Measurements from ENCODE around the gene SZRD1. TPM values are rescaled to one million over a fixed set of nuclear protein-coding genes. Genes with fewer than 3 reads are reported as not detected.

The SZRD1 gene
- total and polyA plus RNA-seq, 2 of the 8 experiments (the other 6 are each of a cell fraction or from before 2014, with no cell fraction given), result 97.8 to 108 TPM

DNA sequence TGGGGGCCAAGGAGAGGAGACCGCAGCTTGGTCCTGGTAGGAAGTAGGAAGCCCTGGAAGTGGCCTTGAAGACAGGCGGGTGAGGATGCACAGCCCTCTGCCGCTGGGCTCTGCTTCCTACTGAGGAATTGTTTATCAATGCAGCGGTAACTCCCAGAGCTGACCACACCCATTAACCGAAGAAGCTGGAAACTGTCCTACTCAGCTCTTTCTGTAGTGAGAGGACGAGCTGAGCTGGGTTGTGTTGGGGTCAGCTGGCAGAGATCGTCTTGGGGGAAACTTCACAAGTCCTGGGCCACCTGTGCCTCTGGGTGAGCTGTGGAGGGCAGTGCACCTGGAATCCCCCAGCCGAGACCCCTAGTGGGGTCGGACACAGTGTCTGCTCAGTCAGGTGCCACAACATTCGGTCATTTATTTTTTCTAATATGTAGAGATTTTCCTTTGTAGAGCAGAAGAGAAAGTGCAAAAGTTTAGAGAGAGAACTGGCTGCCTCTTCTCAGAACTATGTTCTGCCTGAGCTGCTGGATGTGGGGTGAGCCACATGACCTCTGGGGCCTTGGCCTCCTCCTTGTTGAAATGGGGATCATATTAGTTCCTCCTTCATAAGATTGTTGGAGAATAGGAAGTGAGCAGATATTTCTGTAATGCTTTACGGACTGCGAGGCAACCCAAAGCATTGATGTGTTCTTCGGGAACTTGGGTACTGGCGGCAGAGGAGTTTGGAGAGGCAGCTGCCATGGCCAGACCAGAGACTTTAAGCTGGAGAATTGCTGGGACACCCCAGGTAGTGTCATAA lies 77.1 kb downstream of the SZRD1 start:
- H3K9me3 ChIP-seq (ENCODE audit: insufficient read depth in 2 of 2, low read depth in 1 of 2, low read length in 1 of 2), result no peaks in the 10 kb centered on the region
- H3K56ac ChIP-seq (replicated peaks; ENCODE audit: insufficient read length, low read depth, low read length), result no peak overlapping the region
- H3K27ac ChIP-seq (ENCODE audit: low read depth, low read length), result no peak overlapping the region
- H4K5ac ChIP-seq (ENCODE audit: insufficient read length, low read depth, low read length), result no peak overlapping the region
- H3K4me3 ChIP-seq (ENCODE audit: extremely low read depth in 1 of 4, insufficient read depth in 2 of 4, low read depth in 3 of 4, low read length in 4 of 4), result no peak overlapping the region
- FAIRE-seq (no peak), DNase-seq (ENCODE audit: low read depth in 1 of 2, low spot score in 2 of 2) (no peak)
- no peak overlapping the region for H2BK5ac ChIP-seq (ENCODE audit: low read depth, low read length)
- no peaks in the 10 kb centered on the region; the same call in 1 of the 2 replicates for H3K79me1 ChIP-seq (ENCODE audit: low read depth, low read length)
- H3K23ac ChIP-seq (ENCODE audit: insufficient read length), result no peak overlapping the region
- ChIA-PET CTCF (ENCODE audit: partially characterized antibody) (interaction anchor here (0.6 to 1.8 kb wide), 5 partner anchors 11 to 177 kb away, joined by 3 to 5 read pairs (median 3); no protein-coding TSS in a partner anchor), POLR2A (ENCODE audit: partially characterized antibody) (interaction anchor here (1.0 to 1.1 kb wide), 2 partner anchors 8 to 46 kb away, joined by 3 read pairs; no protein-coding TSS in a partner anchor)
- no peak overlapping the region for H3K4ac ChIP-seq (replicated peaks; ENCODE audit: insufficient read length, low read depth, low read length)
- H2BK12ac ChIP-seq (ENCODE audit: low read depth, low read length), result no peak overlapping the region
- H3K79me2 ChIP-seq (ENCODE audit: control insufficient read depth in 1 of 2, insufficient read depth in 2 of 2, low read length in 2 of 2), result no peaks in the 10 kb centered on the region; a peak in 1 of 4 replicates
- H4K20me1 ChIP-seq (replicated peaks in 1 of 2; ENCODE audit: control insufficient read depth in 1 of 2, insufficient read depth in 2 of 2, low read length in 2 of 2), result peaks cover 13 to 20% of the 10 kb centered on the region in 2 experiments
- H4K8ac ChIP-seq (ENCODE audit: extremely low read depth, insufficient read depth, low read length), result no peak overlapping the region; the same call in 1 of the 2 replicates
- H3K36me3 ChIP-seq (ENCODE audit: control insufficient read depth in 2 of 4, insufficient read depth in 4 of 4, low read length in 3 of 4), result peaks cover 0 to 27% (median 8%) of the 10 kb centered on the region in 4 experiments; a peak in 6 of 8 replicates
- no peak overlapping the region for H3K4me2 ChIP-seq (ENCODE audit: insufficient read depth in 1 of 2, low read depth in 2 of 2, low read length in 2 of 2)
- H3K14ac ChIP-seq (ENCODE audit: insufficient read length), result no peak overlapping the region
- H2BK15ac ChIP-seq (ENCODE audit: low read length), result no peak overlapping the region
- WGBS, 2 experiments (ENCODE audit: extremely low coverage in 1 of 2, insufficient coverage in 1 of 2, insufficient read length in 1 of 2, insufficient replicate concordance in 2 of 2, low coverage in 1 of 2, low lambda C conversion rate in 2 of 2, missing lambda C conversion rate in 1 of 2), result 92% methylated on average over 14 of the region's 14 CpGs; no CpG with 5 or more reads in 1 of the 2 experiments
- TF ChIP-seq JUND (IDR thresholded peaks at IDR 0.05; ENCODE audit: low read length) (no peak), CEBPB (IDR thresholded peaks at IDR 0.05; ENCODE audit: low read depth, low read length) (no peak), CHD1 (IDR thresholded peaks at IDR 0.05; ENCODE audit: low read depth, low read length) (no peak)
- peaks cover 0 to 4% (median 3%) of the 10 kb centered on the region in 4 experiments; a peak in 1 of 7 replicates for H3K27me3 ChIP-seq (replicated peaks in 1 of 4; ENCODE audit: control insufficient read depth in 3 of 4, extremely low read depth in 1 of 4, insufficient read depth in 3 of 4, low read length in 3 of 4)
- H3K18ac ChIP-seq (ENCODE audit: extremely low read depth, low read length), result no peak overlapping the region
- H3K9ac ChIP-seq (replicated peaks in 1 of 4; ENCODE audit: extremely low read depth in 1 of 4, low read depth in 3 of 4, low read length in 3 of 4), result no peak overlapping the region
- H2AK5ac ChIP-seq (ENCODE audit: low read depth, low read length), result no peak overlapping the region
- H3K4me1 ChIP-seq (replicated peaks in 1 of 4; ENCODE audit: control insufficient read depth in 3 of 4, insufficient read depth in 4 of 4, low read length in 3 of 4), result peaks cover 0 to 2% (median 0%) of the 10 kb centered on the region in 4 experiments; a peak in 3 of 7 replicates
- H2AFZ ChIP-seq (ENCODE audit: low read length), result no peak overlapping the region
- no peak overlapping the region for H2BK120ac ChIP-seq (replicated peaks; ENCODE audit: low read depth, low read length)
- no peak overlapping the region for H4K91ac ChIP-seq (replicated peaks; ENCODE audit: insufficient read length, low read length)
- peaks cover 4% of the 10 kb centered on the region; the same call in 1 of the 2 replicates for H3K23me2 ChIP-seq (ENCODE audit: low read depth, low read length)
- H2BK20ac ChIP-seq (ENCODE audit: low read length), result no peak overlapping the region

Measured in H1 (cell line).